Heart right ventricle (tissue), 16 donors: ENCODE results near the gene SP140L. TPM values are rescaled to one million over a fixed set of nuclear protein-coding genes. Genes with fewer than 3 reads are reported as not detected.

ENCODE experiments used
- ATAC-seq, 8 donors: fragments of 200-7000 bp; cut with Tn5 transposase; one replicate each; pipeline ENCODE4 v1.9.1; 2020; ENCODE audit warnings: mild to moderate bottlenecking in 8 of 8, moderate library complexity in 8 of 8, moderate number of reproducible peaks in 1 of 8
- DNase-seq, 2 donors: peaks; one replicate each; pipeline ENCODE4 v3.0.0-alpha.2; 2020
- H3K27ac ChIP-seq, 10 donors: fragments of 200-600 bp; sonication (generic) in 2 of 10; one replicate each; pipeline versions ENCODE4 v1.5.0 to v1.8.0; 2020 to 2022; ENCODE audit warnings: mild to moderate bottlenecking in 3 of 10
- H3K27me3 ChIP-seq, 7 donors: fragments of 200-600 bp; one replicate each; pipeline ENCODE4 v1.8.0; 2021 to 2022; ENCODE audit warnings: mild to moderate bottlenecking in 2 of 7
- H3K36me3 ChIP-seq, 9 donors: fragments of 200-600 bp; sonication (generic) in 1 of 9; one replicate each; pipeline versions ENCODE4 v1.5.0 to v1.8.0; 2020 to 2022; ENCODE audit warnings: mild to moderate bottlenecking in 2 of 9
- H3K4me1 ChIP-seq, 9 donors: fragments of 200-600 bp; sonication (generic) in 1 of 9; one replicate each; pipeline versions ENCODE4 v1.5.0 to v1.8.0; 2020 to 2022; ENCODE audit warnings: mild to moderate bottlenecking in 4 of 9
- H3K4me3 ChIP-seq, 10 donors: fragments of 200-600 bp; sonication (generic) in 2 of 10; one replicate each; pipeline versions ENCODE4 v1.5.0 to v1.8.0; 2020 to 2022; ENCODE audit warnings: mild to moderate bottlenecking in 7 of 10, moderate library complexity in 2 of 10
- H3K9me3 ChIP-seq, 11 donors: fragments of 200-600 bp in 10 of 11; sonication (generic) in 2 of 11; one replicate each; pipeline versions ENCODE4 v1.5.0 to v1.8.0; 2013 to 2022; ENCODE audit warnings: mild to moderate bottlenecking in 2 of 11, control low read depth in 1 of 11, moderate library complexity in 1 of 11
- CTCF ChIP-seq, 9 donors: fragments of 200-600 bp; sonication (generic) in 2 of 9; IDR thresholded peaks; one replicate each; pipeline versions ENCODE4 v1.5.0 to v1.8.0; 2021 to 2022; ENCODE audit warnings: antibody characterized with exemption in 9 of 9, mild to moderate bottlenecking in 5 of 9, moderate library complexity in 1 of 9
- WGBS, 2 donors: extraction: QIAGEN DNeasy Blood & Tissue Kit; methylation state at CpG; one replicate each; pipeline ENCODE4 v1.1.7; 2013; ENCODE audit warnings: inconsistent platforms in 1 of 2; 5-methylcytosine and 5-hydroxymethylcytosine counted together
- intact Hi-C, 10 donors: fragments of 100-400 bp; cut with DNase I; formaldehyde crosslinking; loops; one replicate each; pipeline versions ENCODE4 v1.11.1 to v1.14.2; 2022
- polyA plus RNA-seq, 2 donors: library from polyadenylated mRNA; stranded (reverse); fragments of 200-250 nt; gene quantifications; one replicate each; pipeline ENCODE4 v1.2.3, GENCODE V29; 2013
- total RNA-seq, 10 donors: library from RNA; stranded (reverse); fragmentation: NEBNext Ultra II Directional in 3 of 10; extraction: Animal tissue kit (Norgen Biotek cat#: 25700) in 3 of 10; gene quantifications; one replicate each; pipeline versions ENCODE4 v1.2.1 to v1.2.4, GENCODE V29; 2021 to 2023
- donor health status: Arrhythmogenic right ventricular cardiomyopathy.
- donor health status: ischemic (EF 13 %, LVEDD 7.1; RV severe dilation, severe dysfunction).
- donor health status: healthy with polysubstance abuse.
- donor health status: DM: no; HTN: yes; CAD: no.
- donor health status: DM: no; HTN: no; CAD: no.
- donor health status: ischemic (EF 25% LVEDD 6.9; RV normal size, moderate dysfunction).
- donor health status: ischemic (EF 25% LVEDD 5.7; RV mildly dilated, moderate dysfunction).
- donor health status: healthy.
- donor health status: DM: yes; HTN: yes; CAD: no.
- donor health status: Ischemic cardiomyopathy.
- donor health status: ischemic (EF 35%, LVEDD 5.7; RV mildly dilated, moderate dysfunction).
- donor health status: nonischemic (EF 11% LVEDD 7.7; RV severe dilation, severe dysfunction).
- donor health status: DM: yes; HTN: yes; CAD: no.
- donor health status: PGD.
- donor health status: ischemic (EF 29% LVEDD 5.4; RV normal size, mild dysfunction).
- donor health status: nonischemic (EF 23%, LVEDD 6.1; RV moderate dilation, normal function).

The SP140L gene
- total and polyA plus RNA-seq, 12 donors, result 2.5 to 10.8 (median 4.4) TPM

- peaks cover 0 to 33% (median 0%) of the 10 kb centered on the region in 9 donors for H3K36me3 ChIP-seq
- H3K4me3 ChIP-seq, result no peak overlapping the region
- 70 to 84% methylated on average over 1 of the region's 1 CpG for WGBS, 2 donors
- peaks cover 0 to 46% (median 19%) of the 10 kb centered on the region in 11 donors for H3K9me3 ChIP-seq
- DNase-seq (no peak), ATAC-seq (no peak)
- peaks cover 0 to 15% (median 0%) of the 10 kb centered on the region in 9 donors for H3K4me1 ChIP-seq
- H3K27ac ChIP-seq, result no peak overlapping the region
- intact Hi-C loops, result no loop called here
- no peak for TF ChIP-seq CTCF (IDR thresholded peaks at IDR 0.05)
- H3K27me3 ChIP-seq, result no peaks in the 10 kb centered on the region
Observed at GRCh38 chr2:230343747-230344146, 16.8 kb downstream of the SP140L start.

GRCh38 chr2:230346465-230346864, 19.5 kb downstream of the SP140L start:
- H3K27me3 ChIP-seq, result no peaks in the 10 kb centered on the region
- TF ChIP-seq CTCF (IDR thresholded peaks at IDR 0.05), result no peak
- WGBS, 2 donors, result 96 to 100% methylated on average over 1 of the region's 1 CpG
- no peak for DNase-seq
- H3K27ac ChIP-seq, result no peak overlapping the region
- intact Hi-C loops, result no loop called here
- H3K4me1 ChIP-seq, result peaks cover 0 to 15% (median 0%) of the 10 kb centered on the region in 9 donors
- H3K36me3 ChIP-seq, result peaks cover 0 to 33% (median 0%) of the 10 kb centered on the region in 9 donors
- no peak overlapping the region for H3K4me3 ChIP-seq
- peaks cover 0 to 46% (median 19%) of the 10 kb centered on the region in 11 donors for H3K9me3 ChIP-seq
- ATAC-seq, result no peak

- peaks cover 0 to 46% (median 19%) of the 10 kb centered on the region in 11 donors for H3K9me3 ChIP-seq
- TF ChIP-seq CTCF (IDR thresholded peaks at IDR 0.05), result no peak
- WGBS, 2 donors, result 67 to 81% methylated on average over 1 of the region's 1 CpG
Observed at GRCh38 chr2:230346921-230347533, 20.0 kb downstream of the SP140L start.

GRCh38 chr2:230347659-230348305, 20.8 kb downstream of the SP140L start:
- 86% methylated on average over 6 of the region's 6 CpGs for WGBS, 2 donors

More at GRCh38 chr2:230346921-230347533, 20.0 kb downstream of the SP140L start:
- intact Hi-C loops, result no loop called here
- no peak overlapping the region for H3K4me3 ChIP-seq
- peaks cover 0 to 31% (median 0%) of the 10 kb centered on the region in 9 donors for H3K36me3 ChIP-seq
- DNase-seq, result no peak
- H3K27me3 ChIP-seq, result no peaks in the 10 kb centered on the region
- peaks cover 0 to 15% (median 0%) of the 10 kb centered on the region in 9 donors for H3K4me1 ChIP-seq
- ATAC-seq, result no peak
- H3K27ac ChIP-seq, result no peak overlapping the region

More at GRCh38 chr2:230347659-230348305, 20.8 kb downstream of the SP140L start:
- H3K27ac ChIP-seq, result no peak overlapping the region
- H3K4me1 ChIP-seq, result peaks cover 0 to 15% (median 0%) of the 10 kb centered on the region in 9 donors
- H3K36me3 ChIP-seq, result peaks cover 0 to 24% (median 0%) of the 10 kb centered on the region in 9 donors
- H3K27me3 ChIP-seq, result no peaks in the 10 kb centered on the region
- no peak for DNase-seq
- H3K9me3 ChIP-seq, result peaks cover 0 to 44% (median 19%) of the 10 kb centered on the region in 11 donors
- peak in 3 of 8 donors; percentile 17 to 39 (median 20) for ATAC-seq
- intact Hi-C loops, result no loop called here
- no peak overlapping the region for H3K4me3 ChIP-seq
- TF ChIP-seq CTCF (IDR thresholded peaks at IDR 0.05), result no peak
